GM19467 (cell line): Measurements from ENCODE around the gene CTDP1.
"Not testable (repeated sequence)": the region's sequence is repeated elsewhere in the genome, so short reads cannot be mapped to it uniquely, and the experiment has no call there.

Experiments
- ATAC-seq: cut with Tn5 transposase; IDR thresholded peaks from one replicate; pipeline ENCODE4 v1.9.1; 2021; ENCODE audit warnings: mild to moderate bottlenecking, moderate library complexity; ENCODE audit not compliant: unreplicated experiment

Gene CTDP1

DNA sequence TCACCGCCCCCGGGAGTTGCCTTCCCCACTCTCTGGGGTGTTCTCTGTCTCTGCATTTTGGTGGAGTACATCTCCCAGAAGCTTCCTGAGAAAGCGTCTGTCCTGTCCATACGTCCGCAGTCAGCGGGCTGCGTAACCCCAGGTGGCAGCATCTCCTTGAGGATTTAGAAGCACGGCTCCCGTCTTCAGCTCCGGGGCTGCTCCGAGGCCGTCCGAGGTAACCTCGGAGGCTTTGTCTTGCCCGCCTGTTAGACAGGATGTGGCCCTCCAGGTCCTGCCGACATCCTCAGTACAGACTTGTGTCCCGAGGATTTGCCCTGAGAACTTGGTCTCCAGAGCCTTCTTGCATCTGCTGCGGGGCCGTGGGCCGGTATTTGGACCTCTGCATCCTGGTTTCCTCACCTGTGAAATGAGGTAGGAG lies 58.4 kb downstream of the CTDP1 start:
- no peak for ATAC-seq

DNA sequence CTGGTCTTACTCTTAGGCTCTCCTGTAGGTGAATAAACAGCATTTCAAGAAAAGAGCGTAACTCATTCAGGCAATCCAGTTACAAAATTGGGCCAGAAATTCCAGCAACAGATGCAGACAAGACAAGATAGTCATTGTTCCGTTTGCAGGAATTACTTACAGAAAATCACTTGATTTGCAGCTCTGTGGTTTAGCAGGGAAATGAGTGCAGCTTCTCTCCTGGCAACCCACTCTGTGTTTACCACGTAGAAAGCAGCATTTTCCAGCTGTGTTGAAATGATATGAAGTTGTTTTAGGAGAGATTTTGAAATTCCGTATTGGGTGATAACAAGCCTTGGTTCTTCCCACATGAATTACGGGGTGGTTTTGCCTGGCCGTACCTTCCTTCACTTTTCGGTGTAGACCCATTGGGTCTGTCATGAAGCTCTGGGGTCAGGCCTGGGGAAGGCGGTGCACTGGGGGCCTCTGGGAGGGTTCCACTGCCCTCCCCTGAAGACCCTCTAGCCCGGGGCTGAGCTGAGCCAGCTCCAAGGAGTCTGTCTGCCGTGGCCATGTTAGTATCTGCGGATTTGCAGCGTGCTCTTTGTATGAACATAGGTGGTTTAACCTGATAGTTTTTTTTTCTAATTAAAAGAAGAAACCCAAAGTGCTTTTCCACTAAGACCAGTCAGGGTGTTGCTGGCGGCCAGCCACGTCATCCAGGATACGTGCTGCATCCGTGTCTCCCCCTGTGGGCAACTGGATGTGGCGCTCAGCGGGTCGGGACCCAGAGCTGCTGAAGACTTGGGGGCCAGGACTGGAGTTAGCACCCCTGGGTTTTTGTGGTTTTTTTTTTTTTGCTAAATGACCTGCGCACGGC lies 59.2 kb downstream of the CTDP1 start:
- no peak for ATAC-seq

DNA sequence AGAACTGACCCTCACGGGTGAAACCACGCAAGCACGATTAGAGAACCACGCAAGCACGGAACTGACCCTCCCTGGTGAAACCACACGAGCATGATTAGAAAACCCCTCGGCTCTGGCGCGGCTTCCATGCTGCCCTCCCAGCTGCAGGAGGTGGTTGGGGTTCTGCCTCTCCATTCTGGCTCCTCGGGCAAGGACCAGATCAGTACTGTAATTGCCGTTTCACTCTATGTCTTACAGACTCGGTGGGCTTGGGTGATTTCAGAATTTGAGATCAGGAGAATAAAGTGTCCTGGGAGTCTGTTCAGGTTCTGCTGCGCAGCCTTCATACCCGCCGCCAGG lies 59.8 kb downstream of the CTDP1 start:
- ATAC-seq = no peak

- not testable (repeated sequence) for ATAC-seq
These were observed 60.4 kb downstream of the CTDP1 start for GRCh38 chr18:79740047-79740446.

- no peak for ATAC-seq
These were observed 61.1 kb downstream of the CTDP1 start for GRCh38 chr18:79740521-79741361.

- no peak for ATAC-seq
These were observed 61.7 kb downstream of the CTDP1 start for GRCh38 chr18:79741362-79741700.

GRCh38 chr18:79742076-79742475 lies 62.5 kb downstream of the CTDP1 start:
- ATAC-seq = no peak

GRCh38 chr18:79744625-79745024 lies 65.0 kb downstream of the CTDP1 start:
- ATAC-seq = no peak

- no peak for ATAC-seq
These were observed 67.1 kb downstream of the CTDP1 start for GRCh38 chr18:79746730-79747129.

- no peak for ATAC-seq
These were observed 67.7 kb downstream of the CTDP1 start for GRCh38 chr18:79747156-79747845.

- no peak for ATAC-seq
These were observed 68.9 kb downstream of the CTDP1 start for GRCh38 chr18:79748321-79749180.

GRCh38 chr18:79749251-79750191 lies 69.9 kb downstream of the CTDP1 start:
- no peak for ATAC-seq

GRCh38 chr18:79750980-79751571 lies 71.5 kb downstream of the CTDP1 start:
- ATAC-seq = no peak

GRCh38 chr18:79751918-79752578 lies 72.4 kb downstream of the CTDP1 start:
- not testable (repeated sequence) for ATAC-seq

DNA sequence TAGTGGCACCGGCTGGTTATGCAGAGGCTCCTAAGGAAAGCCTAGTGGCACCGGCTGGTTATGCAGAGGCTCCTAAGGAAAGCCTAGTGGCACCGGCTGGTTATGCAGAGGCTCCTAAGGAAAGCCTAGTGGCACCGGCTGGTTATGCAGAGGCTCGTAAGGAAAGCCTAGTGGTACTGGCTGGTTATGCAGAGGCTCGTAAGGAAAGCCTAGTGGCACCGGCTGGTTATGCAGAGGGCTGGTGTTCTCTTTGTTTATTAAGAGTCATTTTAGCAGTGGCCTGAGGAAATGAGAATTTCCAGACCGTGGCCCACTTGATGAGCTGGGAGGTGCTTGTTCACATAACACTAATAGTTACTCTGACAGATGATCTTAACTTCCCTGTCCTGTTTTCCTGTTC lies 73.3 kb downstream of the CTDP1 start:
- ATAC-seq = not testable (repeated sequence)

DNA sequence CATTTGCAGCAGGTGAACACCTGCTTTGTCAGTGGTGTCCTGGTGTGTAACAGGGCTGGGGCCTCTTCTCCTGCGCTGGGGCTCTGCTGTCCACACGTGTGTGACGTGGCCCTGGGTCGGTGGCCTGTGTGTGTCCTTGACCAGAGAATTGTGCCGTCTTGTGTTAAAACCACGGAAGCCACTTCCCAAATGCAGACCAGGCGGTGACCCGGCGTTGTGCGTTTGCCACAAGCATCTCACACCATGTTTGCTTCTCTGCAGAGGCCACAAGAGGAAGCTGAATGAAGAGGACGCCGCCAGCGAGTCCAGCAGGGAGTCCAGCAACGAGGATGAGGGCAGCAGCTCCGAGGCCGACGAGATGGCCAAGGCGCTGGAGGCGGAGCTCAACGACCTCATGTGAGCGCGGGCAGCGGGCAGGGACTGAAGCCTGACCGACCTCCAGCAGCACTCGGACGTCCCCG lies 73.8 kb downstream of the CTDP1 start:
- no peak for ATAC-seq

- no peak for ATAC-seq
These were observed 74.6 kb downstream of the CTDP1 start for GRCh38 chr18:79754022-79754761.

DNA sequence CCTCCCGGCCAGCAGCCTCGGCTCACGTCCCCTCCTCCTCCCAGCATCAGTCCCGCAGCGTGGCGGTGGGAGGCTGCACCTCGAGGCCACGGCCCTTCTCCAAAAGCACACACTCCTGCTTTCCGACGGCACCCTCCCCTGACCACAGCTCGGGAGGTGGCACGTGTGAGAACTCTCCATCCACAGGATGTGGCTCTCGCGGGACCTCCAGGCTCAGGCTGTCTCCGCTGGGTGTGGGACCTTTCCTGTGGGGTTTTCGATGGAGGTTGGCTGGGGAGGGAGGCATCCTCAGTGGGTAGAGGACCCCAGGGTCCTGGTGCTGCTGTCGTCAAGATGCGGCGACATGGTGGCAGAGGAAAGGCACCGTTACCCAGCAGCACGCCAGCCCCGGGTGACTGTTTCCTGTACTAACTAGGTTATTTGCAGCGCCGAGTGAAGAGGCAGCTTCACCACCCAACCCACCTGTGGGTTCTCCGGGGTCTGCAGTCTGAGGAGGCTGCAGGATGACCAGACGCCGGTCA lies 75.3 kb downstream of the CTDP1 start:
- no peak for ATAC-seq
